HG02588 (cell line): ENCODE measurements around the gene APPL2.

ENCODE experiments used
- ATAC-seq: cut with Tn5 transposase; IDR thresholded peaks from one replicate; pipeline ENCODE4 v1.9.1; 2021; ENCODE audit warnings: mild to moderate bottlenecking, moderate library complexity; ENCODE audit not compliant: unreplicated experiment

APPL2 gene

GRCh38 chr12:105141320-105141922 is 94.6 kb downstream of the APPL2 start:
- no peak for ATAC-seq

- ATAC-seq, result no peak
These were observed 97.7 kb downstream of the APPL2 start for GRCh38 chr12:105138248-105138647.
